C4-2B (cell line): ENCODE data around the gene ZNF804B.

Experiments used
- CTCF ChIP-seq: fragments of 450-650 bp; conservative IDR thresholded peaks from 2 replicates; pipeline ENCODE4 v1.5.1; 2017; ENCODE audit warnings: mild to moderate bottlenecking
- ZFX ChIP-seq: fragments of 450-650 bp; IDR thresholded peaks from 2 replicates; pipeline ENCODE4 v1.6.1; 2017

- TF ChIP-seq CTCF (no peak), ZFX (no peak)
These were observed 28.3 kb downstream of the ZNF804B start for GRCh38 chr7:88787777-88788176.
